Gastroesophageal sphincter (tissue), 4 donors: ENCODE measurements around the gene APLF. TPM values are rescaled to one million over a fixed set of nuclear protein-coding genes. Genes with fewer than 3 reads are reported as not detected.

Experiments used
- ATAC-seq: fragments of 150-250 bp; one replicate; pipeline ENCODE4 v1.9.1; 2016; ENCODE audit warnings: mild to moderate bottlenecking, moderate library complexity
- H3K27ac ChIP-seq, 4 donors: fragments of 200-600 bp; sonication (generic) in 3 of 4; 1 replicate in 3 of 4; 2 replicates in 1 of 4; pipeline ENCODE4 v1.5.1; 2016 to 2019
- H3K27me3 ChIP-seq: fragments of 200-600 bp; sonication (generic); one replicate; pipeline ENCODE4 v1.5.1; 2019
- H3K36me3 ChIP-seq, 2 donors: fragments of 200-600 bp; sonication (generic); one replicate each; pipeline ENCODE4 v1.5.1; 2019; ENCODE audit warnings: control low read depth in 1 of 2
- H3K4me1 ChIP-seq, 3 donors: fragments of 200-600 bp; sonication (generic); 1 replicate in 2 of 3; 2 replicates in 1 of 3; pipeline ENCODE4 v1.5.1; 2016 to 2019; ENCODE audit warnings: control low read depth in 2 of 3
- H3K4me3 ChIP-seq, 2 donors: fragments of 200-600 bp; sonication (generic); one replicate each; pipeline ENCODE4 v1.5.1; 2019; ENCODE audit warnings: mild to moderate bottlenecking in 1 of 2, moderate library complexity in 1 of 2
- H3K9me3 ChIP-seq, 3 donors: fragments of 200-600 bp; sonication (generic); one replicate each; pipeline ENCODE4 v1.5.1; 2017 to 2019; ENCODE audit warnings: control low read depth in 2 of 3
- EP300 ChIP-seq: sonication (generic); formaldehyde crosslinking; IDR thresholded peaks from one replicate; pipeline ENCODE4 v1.6.1; 2017; ENCODE audit warnings: antibody characterized with exemption, mild to moderate bottlenecking
- POLR2A ChIP-seq, 2 donors: fragments of 450-650 bp; IDR thresholded peaks; one replicate each; pipeline ENCODE4 v1.6.1; 2017; ENCODE audit warnings: antibody characterized with exemption in 2 of 2, mild to moderate bottlenecking in 2 of 2, moderate library complexity in 1 of 2
- POLR2AphosphoS5 ChIP-seq: sonication (generic); formaldehyde crosslinking; IDR thresholded peaks from one replicate; pipeline ENCODE4 v1.6.1; 2017; ENCODE audit warnings: antibody characterized with exemption
- WGBS, 2 donors: methylation state at CpG; one replicate each; pipeline ENCODE4 v1.1.5; 2018; ENCODE audit warnings: low coverage in 1 of 2; 5-methylcytosine and 5-hydroxymethylcytosine counted together
- total RNA-seq, 4 donors: library from RNA; depleted of rRNA; stranded (reverse); fragments of >200 nt; gene quantifications; one replicate each; pipeline ENCODE4 v1.1.0, GENCODE V29; 2016
- TF ChIP-seq, protein P1 (sequence below), 4 experiments: fragments of 200-600 bp in 2 of 4; fragments of 450-650 bp in 2 of 4; sonication (generic) in 1 of 4; IDR thresholded peaks; one replicate each; pipeline ENCODE4 v1.5.1; 2017 to 2019; ENCODE audit warnings: antibody characterized with exemption in 4 of 4, mild to moderate bottlenecking in 2 of 4, moderate library complexity in 2 of 4

Gene APLF
- total RNA-seq, 4 donors from 2014 or later = 5.5 to 12.0 (median 10.4) TPM

DNA sequence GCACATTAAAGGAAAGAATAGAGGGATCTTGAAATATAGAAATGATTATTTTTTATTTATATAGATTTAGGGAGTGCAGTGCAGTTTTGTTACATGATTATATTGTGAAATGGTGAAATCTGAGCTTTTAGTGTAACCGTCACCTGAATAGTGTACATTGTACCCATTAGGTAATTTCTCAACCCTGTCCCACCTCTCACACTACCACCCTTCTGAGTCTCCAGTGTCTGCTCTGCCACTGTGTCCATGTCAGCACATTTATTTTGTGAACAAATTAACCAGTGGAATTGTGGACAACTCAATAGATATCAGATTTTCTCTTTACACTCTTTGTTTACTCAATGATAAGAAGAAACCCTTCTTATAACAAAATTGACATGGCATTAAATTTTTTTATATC, 24.2 kb downstream of the APLF start:
- Histone ChIP-seq H3K4me3 (no peak overlapping the region), H3K27me3 (no peaks in the 10 kb centered on the region), H3K27ac (no peak overlapping the region), H3K4me1 (peaks cover 0 to 4% (median 0%) of the 10 kb centered on the region in 3 donors), H3K9me3 (peaks cover 0 to 7% (median 0%) of the 10 kb centered on the region in 3 donors), H3K36me3 (no peaks in the 10 kb centered on the region)
- TF ChIP-seq, protein P1, sequence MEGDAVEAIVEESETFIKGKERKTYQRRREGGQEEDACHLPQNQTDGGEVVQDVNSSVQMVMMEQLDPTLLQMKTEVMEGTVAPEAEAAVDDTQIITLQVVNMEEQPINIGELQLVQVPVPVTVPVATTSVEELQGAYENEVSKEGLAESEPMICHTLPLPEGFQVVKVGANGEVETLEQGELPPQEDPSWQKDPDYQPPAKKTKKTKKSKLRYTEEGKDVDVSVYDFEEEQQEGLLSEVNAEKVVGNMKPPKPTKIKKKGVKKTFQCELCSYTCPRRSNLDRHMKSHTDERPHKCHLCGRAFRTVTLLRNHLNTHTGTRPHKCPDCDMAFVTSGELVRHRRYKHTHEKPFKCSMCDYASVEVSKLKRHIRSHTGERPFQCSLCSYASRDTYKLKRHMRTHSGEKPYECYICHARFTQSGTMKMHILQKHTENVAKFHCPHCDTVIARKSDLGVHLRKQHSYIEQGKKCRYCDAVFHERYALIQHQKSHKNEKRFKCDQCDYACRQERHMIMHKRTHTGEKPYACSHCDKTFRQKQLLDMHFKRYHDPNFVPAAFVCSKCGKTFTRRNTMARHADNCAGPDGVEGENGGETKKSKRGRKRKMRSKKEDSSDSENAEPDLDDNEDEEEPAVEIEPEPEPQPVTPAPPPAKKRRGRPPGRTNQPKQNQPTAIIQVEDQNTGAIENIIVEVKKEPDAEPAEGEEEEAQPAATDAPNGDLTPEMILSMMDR (IDR thresholded peaks at IDR 0.05) = no peak
- TF ChIP-seq EP300 (no peak), POLR2AphosphoS5 (no peak), POLR2A (IDR thresholded peaks at IDR 0.05) (no peak)
- WGBS, 2 donors = 100% methylated on average over 1 of the region's 1 CpG
- ATAC-seq = no peak

GRCh38 chr2:68499133-68499532, 31.7 kb downstream of the APLF start:
- no peak for ATAC-seq
- Histone ChIP-seq H3K9me3 (peaks cover 0 to 7% (median 0%) of the 10 kb centered on the region in 3 donors), H3K36me3 (no peaks in the 10 kb centered on the region), H3K27me3 (no peaks in the 10 kb centered on the region), H3K27ac (no peak overlapping the region), H3K4me1 (no peaks in the 10 kb centered on the region), H3K4me3 (no peak overlapping the region)
- TF ChIP-seq POLR2A (IDR thresholded peaks at IDR 0.05) (no peak), EP300 (no peak), POLR2AphosphoS5 (no peak)
- TF ChIP-seq, protein P1 (IDR thresholded peaks at IDR 0.05) = no peak

DNA sequence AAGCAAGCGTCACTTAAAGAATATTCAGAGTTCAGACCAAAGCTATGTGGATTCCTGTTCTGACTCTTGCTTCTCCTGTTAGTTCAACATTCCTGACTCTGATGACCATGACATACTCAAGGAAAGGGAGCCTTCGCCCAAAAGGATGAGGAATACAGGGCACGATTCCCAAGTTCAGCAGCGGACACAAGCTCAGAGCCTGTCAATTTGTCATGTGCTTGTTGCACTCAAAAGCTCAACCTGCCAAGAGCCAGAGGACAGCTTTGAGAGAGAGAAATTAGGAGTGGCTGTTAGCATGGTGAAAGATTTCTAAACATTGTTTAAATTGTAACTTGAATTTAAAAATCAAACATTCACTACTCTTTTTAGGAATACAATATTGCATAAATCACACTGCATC, 33.3 kb downstream of the APLF start:
- no peak overlapping the region for H3K27ac ChIP-seq
- H3K36me3 ChIP-seq = no peaks in the 10 kb centered on the region
- WGBS, 2 donors = 53 to 54% methylated on average over 3 to 4 of the region's 4 CpGs
- no peak for ATAC-seq
- H3K4me1 ChIP-seq = no peaks in the 10 kb centered on the region
- H3K4me3 ChIP-seq = no peak overlapping the region
- TF ChIP-seq, protein P1 (IDR thresholded peaks at IDR 0.05) = no peak
- no peak for TF ChIP-seq POLR2A (IDR thresholded peaks at IDR 0.05)
- TF ChIP-seq POLR2AphosphoS5 = no peak
- no peak for TF ChIP-seq EP300
- no peaks in the 10 kb centered on the region for H3K27me3 ChIP-seq
- H3K9me3 ChIP-seq = peaks cover 0 to 7% (median 0%) of the 10 kb centered on the region in 3 donors

DNA sequence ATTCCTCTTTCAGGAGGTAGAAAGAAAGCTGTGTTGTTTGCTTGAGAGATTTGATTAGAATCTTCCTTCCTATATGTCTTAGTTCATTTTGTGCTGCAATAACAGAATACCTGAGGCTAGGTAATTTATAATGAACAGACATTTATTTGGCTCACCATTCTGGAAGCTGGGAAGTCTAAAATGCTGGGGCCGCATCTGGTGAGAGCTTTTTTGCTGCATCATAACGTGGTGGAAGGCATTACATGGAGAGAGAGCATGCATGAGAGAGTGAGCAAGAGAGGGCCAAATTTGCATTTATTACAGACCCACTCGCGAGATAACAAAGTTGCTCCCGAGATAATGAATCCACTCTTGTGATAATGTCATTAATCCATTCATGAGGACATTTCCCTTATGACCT, 34.4 kb downstream of the APLF start:
- WGBS, 2 donors = 88 to 100% methylated on average over 5 of the region's 5 CpGs
- ATAC-seq = no peak

DNA sequence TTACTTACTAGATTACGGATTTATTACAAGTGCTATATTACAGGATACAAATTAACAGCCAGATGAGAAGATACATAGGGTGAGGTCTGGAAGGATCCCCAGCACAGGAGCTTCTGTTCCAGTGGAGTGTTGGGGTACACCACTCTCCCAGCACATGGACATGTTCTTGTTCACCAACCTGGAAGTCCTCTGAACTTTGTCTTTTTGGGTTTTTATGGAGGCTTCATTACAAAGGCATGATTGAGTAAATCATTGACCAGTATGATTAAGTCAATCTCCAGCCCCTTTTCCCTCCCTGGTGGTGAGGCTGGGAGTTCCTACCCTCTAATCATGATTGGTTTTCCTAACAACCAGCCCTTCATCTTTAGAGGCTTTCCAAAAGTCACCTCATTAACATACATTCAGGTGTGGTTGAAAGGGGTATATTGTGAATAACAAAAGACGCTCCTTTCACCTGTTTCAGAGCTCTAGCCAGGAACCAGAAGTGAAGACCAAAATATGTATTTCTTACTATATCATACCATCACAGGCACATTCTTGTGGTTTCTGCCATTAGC, 38.3 kb downstream of the APLF start:
- ATAC-seq = no peak
- WGBS, 2 donors = 84 to 100% methylated on average over 1 to 2 of the region's 2 CpGs
- H3K4me3 ChIP-seq = no peak overlapping the region

More for the DNA sequence above, 34.4 kb downstream of the APLF start:
- Histone ChIP-seq H3K4me1 (no peaks in the 10 kb centered on the region), H3K4me3 (no peak overlapping the region), H3K36me3 (no peaks in the 10 kb centered on the region), H3K9me3 (no peaks in the 10 kb centered on the region), H3K27ac (no peak overlapping the region), H3K27me3 (no peaks in the 10 kb centered on the region)
- TF ChIP-seq POLR2AphosphoS5 (no peak), POLR2A (IDR thresholded peaks at IDR 0.05) (no peak), EP300 (no peak)
- TF ChIP-seq, protein P1 (IDR thresholded peaks at IDR 0.05) = no peak

More for the DNA sequence above, 38.3 kb downstream of the APLF start:
- H3K27ac ChIP-seq = no peak overlapping the region
- peaks cover 0 to 3% of the 10 kb centered on the region in 2 donors for H3K36me3 ChIP-seq
- H3K4me1 ChIP-seq = no peaks in the 10 kb centered on the region
- H3K27me3 ChIP-seq = no peaks in the 10 kb centered on the region
- no peaks in the 10 kb centered on the region for H3K9me3 ChIP-seq
- TF ChIP-seq POLR2A (IDR thresholded peaks at IDR 0.05) = no peak
- TF ChIP-seq, protein P1 (IDR thresholded peaks at IDR 0.05) = no peak
- no peak for TF ChIP-seq EP300
